Left lung (tissue), 10 donors: Measurements from ENCODE around the gene TET3. TPM values are rescaled to one million over a fixed set of nuclear protein-coding genes. Genes with fewer than 3 reads are reported as not detected.

Experiments used
- ATAC-seq: fragments of 200-7000 bp; cut with Tn5 transposase; one replicate; pipeline ENCODE4 v1.9.1; 2020; ENCODE audit warnings: moderate library complexity
- DNase-seq, 4 donors: peaks; one replicate each; pipeline ENCODE4 v3.0.0-alpha.2; 2013 to 2020
- H3K27ac ChIP-seq, 2 donors: fragments of 200-600 bp; sonication (generic) in 1 of 2; one replicate each; pipeline versions ENCODE4 v1.5.0 to v1.8.0; 2020 to 2021
- H3K27me3 ChIP-seq, 2 donors: fragments of 200-600 bp; sonication (generic) in 1 of 2; one replicate each; pipeline versions ENCODE4 v1.5.0 to v1.8.0; 2020 to 2021
- H3K36me3 ChIP-seq, 2 donors: fragments of 200-600 bp; sonication (generic) in 1 of 2; one replicate each; pipeline versions ENCODE4 v1.5.0 to v1.8.0; 2020 to 2021
- H3K4me1 ChIP-seq, 2 donors: fragments of 200-600 bp; one replicate each; pipeline ENCODE4 v1.8.0; 2021
- H3K4me3 ChIP-seq, 2 donors: fragments of 200-600 bp; sonication (generic) in 1 of 2; one replicate each; pipeline versions ENCODE4 v1.5.0 to v1.8.0; 2020 to 2021; ENCODE audit warnings: mild to moderate bottlenecking in 1 of 2
- H3K9me3 ChIP-seq, 2 donors: fragments of 200-600 bp; sonication (generic) in 1 of 2; one replicate each; pipeline versions ENCODE4 v1.5.0 to v1.8.0; 2020 to 2021
- intact Hi-C, 2 donors: fragments of 100-400 bp; cut with DNase I; formaldehyde crosslinking; loops; one replicate each; pipeline versions ENCODE4 v1.11.2 to v1.14.2; 2022
- polyA plus RNA-seq, 6 donors: library from polyadenylated mRNA; unstranded; fragments of 120-200 nt; gene quantifications; one replicate each; pipeline ENCODE4 v1.2.1, GENCODE V29; 2013; ENCODE audit not compliant: insufficient read length in 6 of 6
- total RNA-seq, 2 donors: library from RNA; stranded (reverse); fragmentation: NEBNext Ultra II Directional; extraction: Animal tissue kit (Norgen Biotek cat#: 25700); gene quantifications; one replicate each; pipeline ENCODE4 v1.2.1, GENCODE V29; 2021
- TF ChIP-seq, protein P1 (sequence below), 2 donors: fragments of 200-600 bp; sonication (generic) in 1 of 2; IDR thresholded peaks; one replicate each; pipeline versions ENCODE4 v1.5.0 to v1.8.0; 2021; ENCODE audit warnings: antibody characterized with exemption in 2 of 2
- donor health status: DM: no; HTN: yes; CAD: no.
- donor health status: DM: no; HTN: no; CAD: no.

Gene TET3
- total and polyA plus RNA-seq, 8 donors: 16.6 to 32.1 (median 19.7) TPM

DNA sequence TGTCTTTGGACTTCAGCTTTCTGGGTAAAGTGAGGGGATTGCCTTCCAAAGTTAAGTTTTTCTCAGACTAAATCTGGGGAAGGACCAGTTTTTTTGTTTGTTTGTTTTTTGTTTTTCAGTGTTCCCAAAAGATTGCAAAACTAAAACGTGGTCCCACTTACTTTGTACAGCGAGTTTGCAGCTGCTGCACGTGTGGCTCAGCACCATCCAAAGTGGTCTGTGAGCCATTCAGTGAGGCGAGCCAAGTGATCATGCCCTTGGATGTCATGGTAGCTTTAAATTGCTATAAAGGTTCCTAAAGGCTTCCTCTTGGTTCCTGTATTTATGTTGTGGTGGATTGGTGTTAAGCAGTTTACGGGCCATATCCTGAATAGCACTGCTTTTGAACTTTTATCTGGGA, 23.0 kb downstream of the TET3 start:
- no peak for ATAC-seq
- DNase-seq: no peak
- Histone ChIP-seq H3K27me3 (no peaks in the 10 kb centered on the region), H3K4me3 (no peak overlapping the region), H3K4me1 (peaks cover 13 to 46% of the 10 kb centered on the region in 2 donors), H3K27ac (no peak overlapping the region), H3K36me3 (peaks cover 0 to 24% of the 10 kb centered on the region in 2 donors), H3K9me3 (no peaks in the 10 kb centered on the region)
- intact Hi-C loops: no loop called here
- TF ChIP-seq, protein P1, sequence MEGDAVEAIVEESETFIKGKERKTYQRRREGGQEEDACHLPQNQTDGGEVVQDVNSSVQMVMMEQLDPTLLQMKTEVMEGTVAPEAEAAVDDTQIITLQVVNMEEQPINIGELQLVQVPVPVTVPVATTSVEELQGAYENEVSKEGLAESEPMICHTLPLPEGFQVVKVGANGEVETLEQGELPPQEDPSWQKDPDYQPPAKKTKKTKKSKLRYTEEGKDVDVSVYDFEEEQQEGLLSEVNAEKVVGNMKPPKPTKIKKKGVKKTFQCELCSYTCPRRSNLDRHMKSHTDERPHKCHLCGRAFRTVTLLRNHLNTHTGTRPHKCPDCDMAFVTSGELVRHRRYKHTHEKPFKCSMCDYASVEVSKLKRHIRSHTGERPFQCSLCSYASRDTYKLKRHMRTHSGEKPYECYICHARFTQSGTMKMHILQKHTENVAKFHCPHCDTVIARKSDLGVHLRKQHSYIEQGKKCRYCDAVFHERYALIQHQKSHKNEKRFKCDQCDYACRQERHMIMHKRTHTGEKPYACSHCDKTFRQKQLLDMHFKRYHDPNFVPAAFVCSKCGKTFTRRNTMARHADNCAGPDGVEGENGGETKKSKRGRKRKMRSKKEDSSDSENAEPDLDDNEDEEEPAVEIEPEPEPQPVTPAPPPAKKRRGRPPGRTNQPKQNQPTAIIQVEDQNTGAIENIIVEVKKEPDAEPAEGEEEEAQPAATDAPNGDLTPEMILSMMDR (IDR thresholded peaks at IDR 0.05): no peak

DNA sequence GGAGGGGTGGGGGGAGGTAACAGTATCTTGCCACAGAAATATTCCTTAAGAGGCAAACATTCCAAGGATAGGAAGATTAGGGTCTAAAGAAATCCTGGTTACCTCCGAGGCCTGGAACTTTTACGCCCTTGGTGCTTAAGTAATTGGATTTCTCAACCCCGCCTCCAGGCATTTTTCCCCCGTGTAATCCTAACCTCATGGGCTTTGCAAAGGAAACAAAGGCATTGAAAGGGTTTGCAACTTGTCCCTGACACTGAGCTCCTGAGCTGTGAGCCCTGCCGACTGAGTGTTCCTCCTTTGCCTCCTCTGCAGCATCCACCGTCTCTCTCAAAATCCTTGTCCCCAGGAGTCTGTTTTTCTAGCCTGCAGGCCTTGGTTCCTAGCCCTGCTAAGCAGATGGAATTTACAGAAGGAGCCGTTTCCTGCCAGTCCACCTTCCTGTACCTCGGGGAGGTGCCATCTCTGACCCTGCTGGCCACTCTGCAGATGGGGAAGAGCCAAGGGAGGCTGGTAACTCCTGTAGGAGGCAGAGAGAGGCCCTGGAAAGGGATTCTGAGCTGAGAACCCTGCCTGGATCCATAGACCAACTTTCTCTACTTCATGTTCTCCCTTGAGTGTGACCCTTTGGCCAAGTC, 24.2 kb downstream of the TET3 start:
- Histone ChIP-seq H3K27me3 (no peaks in the 10 kb centered on the region), H3K9me3 (no peaks in the 10 kb centered on the region), H3K27ac (no peak overlapping the region), H3K4me1 (peaks cover 13 to 35% of the 10 kb centered on the region in 2 donors), H3K36me3 (peaks cover 0 to 24% of the 10 kb centered on the region in 2 donors), H3K4me3 (no peak overlapping the region)
- ATAC-seq (no peak), DNase-seq (no peak)
- TF ChIP-seq, protein P1 (IDR thresholded peaks at IDR 0.05): no peak
- intact Hi-C loops: no loop called here

DNA sequence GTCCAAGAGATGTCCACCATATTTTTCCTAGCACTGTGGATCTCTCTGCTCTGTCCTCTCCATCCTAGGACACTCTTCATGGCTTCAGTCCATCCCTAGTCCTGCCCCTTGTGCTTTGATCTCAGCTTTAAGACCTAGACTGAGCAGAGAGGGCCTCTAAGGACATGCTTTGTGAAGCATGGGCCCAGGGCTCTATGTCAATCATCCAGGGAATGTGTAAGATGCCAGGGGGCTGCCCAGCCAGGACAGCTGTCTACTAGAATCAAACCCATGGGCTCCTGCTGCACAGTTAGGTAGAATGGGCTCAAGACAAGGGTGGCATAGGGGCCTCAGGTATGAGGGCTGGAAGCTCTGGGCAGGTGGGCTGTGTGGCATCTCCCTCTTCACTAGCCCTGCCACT, 24.9 kb downstream of the TET3 start:
- ATAC-seq (peak; percentile 7), DNase-seq (no peak)
- H3K4me3 ChIP-seq: no peak overlapping the region
- H3K27ac ChIP-seq: no peak overlapping the region
- peaks cover 0 to 22% of the 10 kb centered on the region in 2 donors for H3K36me3 ChIP-seq
- peaks cover 13 to 28% of the 10 kb centered on the region in 2 donors for H3K4me1 ChIP-seq
- TF ChIP-seq, protein P1 (IDR thresholded peaks at IDR 0.05): no peak
- intact Hi-C loops: no loop called here
- H3K27me3 ChIP-seq: no peaks in the 10 kb centered on the region
- no peaks in the 10 kb centered on the region for H3K9me3 ChIP-seq

DNA sequence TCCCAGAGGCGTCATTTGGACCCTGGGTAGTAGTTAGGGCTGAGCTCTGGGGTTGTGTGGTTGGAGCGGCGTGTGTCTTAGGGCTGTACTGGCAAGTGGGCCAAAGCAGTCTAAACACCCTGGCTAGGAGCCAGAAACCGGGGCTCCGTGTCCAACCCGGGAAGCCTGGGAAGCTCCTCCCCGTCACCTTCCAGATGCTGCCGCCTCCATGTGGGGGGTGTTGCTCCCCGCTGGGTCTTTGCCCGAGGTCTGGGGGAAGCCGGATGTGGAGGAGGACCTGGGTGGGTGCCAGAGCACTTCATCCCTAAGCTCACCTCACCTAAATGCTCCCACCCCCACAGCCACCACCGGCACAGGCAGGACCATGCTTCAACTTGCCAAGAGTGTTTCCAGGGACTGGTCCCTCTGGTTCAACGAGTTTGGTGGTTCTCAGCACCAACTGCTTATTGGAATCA, 25.4 kb downstream of the TET3 start:
- DNase-seq (peak in 3 of 4 donors; percentile 56 to 86 (median 69)), ATAC-seq (peak; percentile 79)
- intact Hi-C loops: no loop called here
- no peaks in the 10 kb centered on the region for H3K27me3 ChIP-seq
- TF ChIP-seq, protein P1 (IDR thresholded peaks at IDR 0.05): no peak
- H3K9me3 ChIP-seq: no peaks in the 10 kb centered on the region
- peaks cover 0 to 17% of the 10 kb centered on the region in 2 donors for H3K36me3 ChIP-seq
- peaks cover 13 to 27% of the 10 kb centered on the region in 2 donors for H3K4me1 ChIP-seq
- H3K4me3 ChIP-seq: no peak overlapping the region
- no peak overlapping the region for H3K27ac ChIP-seq

DNA sequence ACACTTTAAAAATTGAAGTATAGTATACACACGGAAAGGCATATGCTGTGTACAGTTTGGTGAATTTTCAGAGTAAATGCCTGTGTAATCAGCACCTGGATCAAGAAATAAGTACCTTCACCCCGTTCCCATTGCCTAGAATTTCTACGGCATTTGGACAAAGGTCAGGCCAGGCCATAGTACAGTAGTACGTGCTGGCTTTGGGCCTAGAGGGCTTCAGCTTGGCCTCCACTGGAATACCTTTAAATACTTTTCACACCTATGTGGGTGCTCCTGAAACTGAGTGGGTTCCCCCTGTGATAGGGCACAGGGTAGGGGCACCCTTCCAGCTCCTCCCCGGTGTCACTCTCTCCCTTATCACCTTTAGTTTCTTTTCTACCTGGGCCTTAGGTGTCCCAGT, 26.5 kb downstream of the TET3 start:
- Histone ChIP-seq H3K27ac (no peak overlapping the region), H3K9me3 (no peaks in the 10 kb centered on the region), H3K27me3 (no peaks in the 10 kb centered on the region), H3K36me3 (peaks cover 0 to 9% of the 10 kb centered on the region in 2 donors), H3K4me1 (peaks cover 9 to 16% of the 10 kb centered on the region in 2 donors), H3K4me3 (no peak overlapping the region)
- intact Hi-C loops: no loop called here
- no peak for DNase-seq
- no peak for ATAC-seq
- TF ChIP-seq, protein P1 (IDR thresholded peaks at IDR 0.05): no peak
